Breast epithelium (tissue), 4 donors: ENCODE results near the gene C1QTNF6. TPM values are rescaled to one million over a fixed set of nuclear protein-coding genes. Genes with fewer than 3 reads are reported as not detected.

Experiments
- DNase-seq, 2 donors: peaks; one replicate each; pipeline ENCODE4 v3.0.0-alpha.2; 2019; ENCODE audit warnings: low spot score in 2 of 2
- H3K27ac ChIP-seq, 2 donors: fragments of 200-600 bp; sonication (generic) in 1 of 2; one replicate each; pipeline ENCODE4 v1.5.1; 2016 to 2019; ENCODE audit warnings: mild to moderate bottlenecking in 1 of 2
- H3K27me3 ChIP-seq, 2 donors: fragments of 200-600 bp; sonication (generic) in 1 of 2; one replicate each; pipeline versions ENCODE4 v1.5.1 to v1.6.0; 2017 to 2019; ENCODE audit warnings: control low read depth in 1 of 2, mild to moderate bottlenecking in 1 of 2
- H3K36me3 ChIP-seq: fragments of 200-600 bp; one replicate; pipeline ENCODE4 v1.5.1; 2019
- H3K4me1 ChIP-seq, 2 donors: fragments of 200-600 bp; sonication (generic); one replicate each; pipeline ENCODE4 v1.5.1; 2016 to 2019; ENCODE audit warnings: control low read depth in 1 of 2
- H3K4me3 ChIP-seq, 3 donors: fragments of 200-600 bp; sonication (generic); 1 replicate in 2 of 3; 2 replicates in 1 of 3; pipeline ENCODE4 v1.5.1; 2016 to 2019; ENCODE audit warnings: mild to moderate bottlenecking in 3 of 3, moderate library complexity in 2 of 3
- H3K9me3 ChIP-seq, 2 donors: fragments of 200-600 bp; sonication (generic) in 1 of 2; one replicate each; pipeline ENCODE4 v1.5.1; 2016 to 2019; ENCODE audit warnings: control low read depth in 1 of 2
- POLR2A ChIP-seq: fragments of 450-650 bp; IDR thresholded peaks from one replicate; pipeline ENCODE4 v1.6.1; 2016; ENCODE audit warnings: antibody characterized with exemption, mild to moderate bottlenecking, moderate library complexity
- POLR2AphosphoS5 ChIP-seq, 3 donors: sonication (generic); formaldehyde crosslinking; IDR thresholded peaks; one replicate each; pipeline ENCODE4 v1.6.1; 2017; ENCODE audit warnings: antibody characterized with exemption in 3 of 3
- intact Hi-C: fragments of 100-400 bp; cut with DNase I; formaldehyde crosslinking; loops from one replicate; pipeline ENCODE4 v1.15.1; 2023; ENCODE audit warnings: low total_unique reads
- total RNA-seq, 3 donors: library from RNA; depleted of rRNA; stranded (reverse); fragments of >200 nt; gene quantifications; one replicate each; pipeline ENCODE4 v1.1.0, GENCODE V29; 2016
- TF ChIP-seq, protein P1 (sequence below), 3 donors: fragments of 450-650 bp; IDR thresholded peaks; one replicate each; pipeline ENCODE4 v1.5.1; 2016 to 2017; ENCODE audit warnings: antibody characterized with exemption in 3 of 3, mild to moderate bottlenecking in 3 of 3, moderate library complexity in 3 of 3

The C1QTNF6 gene
- total RNA-seq, 3 donors from 2014 or later: 2.2 to 3.6 (median 3.5) TPM

DNA sequence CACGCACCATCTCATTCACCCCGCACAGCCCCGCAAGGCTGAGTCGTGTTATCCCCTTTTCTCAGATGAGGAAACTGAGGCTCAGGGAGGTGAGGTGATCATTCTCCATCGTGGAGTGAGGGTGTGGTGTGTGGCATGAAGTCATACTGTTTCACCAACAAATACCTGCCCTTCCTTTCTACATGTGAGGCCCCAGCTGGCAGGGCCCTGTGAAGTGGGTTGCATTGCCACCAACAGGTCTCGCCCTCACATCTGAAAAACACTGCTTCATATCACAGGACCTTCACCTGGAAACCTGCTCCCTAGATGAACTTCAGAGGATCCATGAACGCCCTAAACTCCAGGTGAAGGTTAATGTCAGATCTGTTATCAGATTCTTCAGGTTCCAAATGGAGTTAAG, 19.9 kb upstream of the C1QTNF6 start:
- peak in 1 of 2 donors; percentile 5 for DNase-seq
- Histone ChIP-seq H3K27me3 (no peaks in the 10 kb centered on the region), H3K36me3 (no peaks in the 10 kb centered on the region), H3K4me1 (no peaks in the 10 kb centered on the region), H3K4me3 (no peak overlapping the region), H3K27ac (no peak overlapping the region), H3K9me3 (no peaks in the 10 kb centered on the region)
- TF ChIP-seq POLR2A: no peak
- intact Hi-C loops: no loop called here

DNA sequence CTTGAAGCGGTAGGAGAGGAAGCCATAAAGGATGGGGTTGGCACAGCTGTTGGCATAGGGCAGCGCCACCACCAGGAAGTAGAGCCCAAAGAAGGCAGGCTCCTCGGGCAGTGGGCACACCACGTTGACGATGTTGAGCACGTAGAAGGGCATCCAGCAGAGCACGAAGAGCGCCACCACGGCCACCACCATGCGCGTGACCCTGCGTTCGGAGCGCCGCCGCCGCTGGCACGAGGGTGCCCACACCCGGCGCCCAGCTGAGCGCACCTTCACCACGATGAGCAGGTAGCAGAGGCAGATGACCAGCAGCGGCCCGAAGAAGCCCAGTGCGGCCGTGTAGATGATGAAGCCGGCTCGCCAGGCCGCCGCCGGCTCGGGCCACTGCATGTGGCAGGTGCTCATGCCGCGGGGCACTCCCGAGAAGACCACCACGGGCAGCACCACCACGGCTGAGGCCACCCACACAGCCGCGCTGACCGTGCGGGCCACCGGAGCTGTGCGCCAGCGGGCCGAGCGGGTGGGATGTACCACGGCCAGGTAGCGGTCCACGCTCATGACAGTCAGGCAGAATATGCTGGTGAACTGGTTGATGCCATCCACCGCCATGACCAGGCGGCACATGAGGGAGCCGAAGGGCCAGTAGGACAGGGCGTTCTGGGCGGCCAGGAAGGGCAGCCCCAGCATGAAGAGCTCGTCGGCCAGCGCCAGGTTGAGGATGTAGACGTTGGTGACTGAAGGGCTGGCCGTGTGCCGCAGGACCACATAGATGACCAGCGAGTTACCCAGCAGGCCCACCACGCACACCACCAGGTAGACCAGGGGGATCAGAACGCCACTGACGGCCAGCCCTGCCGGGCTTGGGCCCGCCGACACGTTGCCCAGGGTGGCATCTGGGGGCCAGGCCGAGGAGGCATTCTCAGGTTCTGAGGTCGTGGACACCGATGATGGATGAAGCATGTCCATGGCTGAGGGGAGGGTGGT, 19.1 kb upstream of the C1QTNF6 start:
- no peak for TF ChIP-seq POLR2AphosphoS5 (IDR thresholded peaks at IDR 0.05)
- no peak for TF ChIP-seq POLR2A
- TF ChIP-seq, protein P1, sequence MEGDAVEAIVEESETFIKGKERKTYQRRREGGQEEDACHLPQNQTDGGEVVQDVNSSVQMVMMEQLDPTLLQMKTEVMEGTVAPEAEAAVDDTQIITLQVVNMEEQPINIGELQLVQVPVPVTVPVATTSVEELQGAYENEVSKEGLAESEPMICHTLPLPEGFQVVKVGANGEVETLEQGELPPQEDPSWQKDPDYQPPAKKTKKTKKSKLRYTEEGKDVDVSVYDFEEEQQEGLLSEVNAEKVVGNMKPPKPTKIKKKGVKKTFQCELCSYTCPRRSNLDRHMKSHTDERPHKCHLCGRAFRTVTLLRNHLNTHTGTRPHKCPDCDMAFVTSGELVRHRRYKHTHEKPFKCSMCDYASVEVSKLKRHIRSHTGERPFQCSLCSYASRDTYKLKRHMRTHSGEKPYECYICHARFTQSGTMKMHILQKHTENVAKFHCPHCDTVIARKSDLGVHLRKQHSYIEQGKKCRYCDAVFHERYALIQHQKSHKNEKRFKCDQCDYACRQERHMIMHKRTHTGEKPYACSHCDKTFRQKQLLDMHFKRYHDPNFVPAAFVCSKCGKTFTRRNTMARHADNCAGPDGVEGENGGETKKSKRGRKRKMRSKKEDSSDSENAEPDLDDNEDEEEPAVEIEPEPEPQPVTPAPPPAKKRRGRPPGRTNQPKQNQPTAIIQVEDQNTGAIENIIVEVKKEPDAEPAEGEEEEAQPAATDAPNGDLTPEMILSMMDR (IDR thresholded peaks at IDR 0.05): no peak
- Histone ChIP-seq H3K4me1 (no peaks in the 10 kb centered on the region), H3K27me3 (no peaks in the 10 kb centered on the region), H3K27ac (no peak overlapping the region), H3K9me3 (no peaks in the 10 kb centered on the region), H3K36me3 (no peaks in the 10 kb centered on the region), H3K4me3 (no peak overlapping the region)
- DNase-seq: peak in 1 of 2 donors; percentile 50
- intact Hi-C loops: no loop called here

DNA sequence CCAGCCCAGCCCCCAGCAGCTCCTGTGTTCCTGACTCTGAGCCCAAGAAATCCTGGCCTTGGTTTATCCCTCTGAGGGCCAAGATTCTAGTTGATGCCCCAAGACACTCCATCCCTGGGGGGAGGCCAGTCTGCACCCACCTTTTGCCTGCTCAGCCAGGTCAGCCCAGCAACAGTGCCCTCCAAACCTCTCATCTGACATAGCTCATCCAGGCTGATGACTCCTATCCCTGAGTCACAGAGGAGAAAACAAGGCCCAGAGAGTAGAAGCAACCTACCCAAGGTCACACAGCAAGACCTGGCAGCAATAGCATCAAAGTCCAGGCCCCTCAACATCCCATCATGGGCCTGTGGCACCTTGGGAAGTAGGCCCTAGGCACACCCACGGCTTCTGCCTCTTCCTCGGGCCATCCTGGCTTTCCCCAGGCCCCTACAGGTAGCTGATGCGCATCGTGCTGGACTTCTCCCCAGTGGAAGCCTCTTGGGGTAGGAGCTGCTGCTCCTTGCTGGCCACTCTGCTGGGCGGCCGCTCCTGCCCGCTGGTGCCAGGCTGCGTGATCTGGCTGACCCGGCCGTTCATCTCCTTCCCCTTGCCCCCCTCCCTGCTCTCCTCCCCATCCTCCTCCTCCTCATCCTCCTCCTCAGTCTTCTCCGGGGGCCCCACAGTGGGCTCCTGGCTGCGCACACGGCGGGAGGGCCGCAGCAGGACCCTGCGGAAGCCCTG, 18.2 kb upstream of the C1QTNF6 start:
- intact Hi-C loops: no loop called here
- Histone ChIP-seq H3K4me3 (no peak overlapping the region), H3K9me3 (no peaks in the 10 kb centered on the region), H3K27ac (no peak overlapping the region), H3K36me3 (no peaks in the 10 kb centered on the region), H3K4me1 (no peaks in the 10 kb centered on the region), H3K27me3 (no peaks in the 10 kb centered on the region)
- DNase-seq: peak in 1 of 2 donors; percentile 45
- TF ChIP-seq, protein P1 (IDR thresholded peaks at IDR 0.05): no peak
- TF ChIP-seq POLR2AphosphoS5 (IDR thresholded peaks at IDR 0.05) (no peak), POLR2A (no peak)

DNA sequence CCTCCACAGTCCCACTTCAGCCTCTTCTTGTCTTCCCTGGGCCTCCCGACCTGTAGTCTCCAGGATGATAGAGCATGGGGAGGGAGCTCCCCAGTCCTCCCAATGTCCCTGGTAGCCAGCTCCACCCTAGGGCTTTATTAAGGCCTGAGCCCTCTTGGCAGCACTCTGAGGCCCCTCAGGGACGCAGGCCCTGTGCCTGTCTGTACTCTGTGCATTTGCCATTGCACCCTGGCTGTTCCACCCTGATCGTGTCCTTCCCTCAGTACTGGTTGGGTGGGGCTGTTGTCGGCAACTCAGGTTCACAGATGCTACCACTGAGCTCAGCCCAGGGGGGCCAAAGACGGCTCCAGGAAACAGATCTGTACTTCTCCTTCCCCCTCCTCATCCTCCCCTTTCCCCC, 17.0 kb upstream of the C1QTNF6 start:
- H3K4me1 ChIP-seq: no peaks in the 10 kb centered on the region
- H3K9me3 ChIP-seq: no peaks in the 10 kb centered on the region
- TF ChIP-seq, protein P1 (IDR thresholded peaks at IDR 0.05): no peak
- no peak for TF ChIP-seq POLR2AphosphoS5 (IDR thresholded peaks at IDR 0.05)
- TF ChIP-seq POLR2A: no peak
- H3K4me3 ChIP-seq: no peak overlapping the region
- no peak overlapping the region for H3K27ac ChIP-seq
- no peaks in the 10 kb centered on the region for H3K36me3 ChIP-seq
- peak in 1 of 2 donors; percentile 30 for DNase-seq
- no peaks in the 10 kb centered on the region for H3K27me3 ChIP-seq
- intact Hi-C loops: loop anchor here (2.0 kb wide), 1 partner anchor 40 kb away; no protein-coding TSS in a partner anchor

DNA sequence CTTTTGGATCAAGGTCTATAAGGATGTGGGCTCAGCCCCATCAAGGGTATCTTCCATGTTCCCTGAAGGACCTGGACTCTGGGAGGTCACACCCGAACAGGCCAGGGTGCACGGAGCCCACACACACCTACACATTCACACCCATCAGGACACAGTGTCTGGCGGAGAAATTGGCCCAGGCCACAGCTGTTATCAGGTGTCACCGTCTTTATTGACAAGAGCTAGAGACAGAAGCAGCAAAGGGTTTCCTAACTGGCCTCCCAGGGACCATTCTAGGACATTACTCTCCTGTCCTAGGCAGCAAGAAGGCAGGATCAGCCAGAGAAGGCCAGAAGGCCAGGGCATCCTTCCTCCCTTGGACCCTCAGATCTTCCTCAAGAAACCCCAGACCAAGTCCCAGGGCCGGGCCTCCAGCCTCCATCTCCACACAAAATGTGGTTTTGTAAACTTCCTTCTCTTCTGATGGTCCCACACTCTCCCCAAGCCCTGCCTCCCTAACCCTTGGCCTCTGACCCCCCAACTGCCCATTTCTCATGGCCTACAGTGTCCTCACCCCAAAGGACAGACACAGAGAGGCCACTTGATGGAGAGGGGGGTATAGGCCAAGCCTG, 16.1 kb upstream of the C1QTNF6 start:
- TF ChIP-seq, protein P1 (IDR thresholded peaks at IDR 0.05): no peak
- TF ChIP-seq POLR2AphosphoS5 (IDR thresholded peaks at IDR 0.05) (no peak), POLR2A (no peak)
- peak in 1 of 2 donors; percentile 40 for DNase-seq
- intact Hi-C loops: loop anchor here (2.0 kb wide), 1 partner anchor 39 kb away; no protein-coding TSS in a partner anchor
- Histone ChIP-seq H3K4me3 (no peak overlapping the region), H3K9me3 (no peaks in the 10 kb centered on the region), H3K36me3 (no peaks in the 10 kb centered on the region), H3K27ac (no peak overlapping the region), H3K4me1 (no peaks in the 10 kb centered on the region), H3K27me3 (no peaks in the 10 kb centered on the region)
